Activated CD4-positive, alpha-beta T cell treated with anti-CD3 and anti-CD28 coated beads for 4 hours (primary cell): ENCODE data around the gene TUBGCP6.

Experiments used
- DNase-seq, 2 donors: peaks; one replicate each; pipeline ENCODE4 v3.0.0-alpha.2; 2020

Gene TUBGCP6

DNA sequence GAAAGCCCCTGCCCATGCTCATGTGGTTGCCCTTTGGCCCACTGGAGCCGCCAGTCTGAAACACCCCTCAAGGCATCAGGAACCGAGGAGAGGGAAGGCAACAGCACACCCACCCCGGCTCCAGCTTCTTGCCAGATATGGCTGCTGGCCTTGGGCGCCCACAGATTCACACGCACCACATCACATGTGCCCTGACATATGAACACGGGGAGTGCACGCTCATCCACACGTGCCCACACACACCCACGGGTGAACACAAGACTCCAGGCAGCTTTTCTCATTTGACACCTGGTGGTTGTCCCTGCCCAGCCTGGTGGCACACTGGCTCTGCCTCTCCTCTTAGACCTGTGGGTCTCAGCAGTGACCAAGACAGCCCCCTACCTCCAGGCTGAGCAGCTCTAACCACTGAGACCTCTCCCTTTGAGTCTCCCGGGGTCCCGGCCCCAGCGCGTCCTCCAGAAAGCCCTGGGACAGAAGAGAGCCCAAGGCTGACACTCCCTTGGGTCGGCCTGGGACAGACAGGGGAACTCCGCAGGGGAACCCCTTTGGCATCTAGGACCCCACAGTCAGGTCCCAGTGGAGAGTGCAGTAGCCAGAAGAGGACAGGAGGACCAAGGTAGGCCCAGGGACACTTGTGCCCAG is 19.4 kb upstream of the TUBGCP6 start:
- DNase-seq: no peak

DNA sequence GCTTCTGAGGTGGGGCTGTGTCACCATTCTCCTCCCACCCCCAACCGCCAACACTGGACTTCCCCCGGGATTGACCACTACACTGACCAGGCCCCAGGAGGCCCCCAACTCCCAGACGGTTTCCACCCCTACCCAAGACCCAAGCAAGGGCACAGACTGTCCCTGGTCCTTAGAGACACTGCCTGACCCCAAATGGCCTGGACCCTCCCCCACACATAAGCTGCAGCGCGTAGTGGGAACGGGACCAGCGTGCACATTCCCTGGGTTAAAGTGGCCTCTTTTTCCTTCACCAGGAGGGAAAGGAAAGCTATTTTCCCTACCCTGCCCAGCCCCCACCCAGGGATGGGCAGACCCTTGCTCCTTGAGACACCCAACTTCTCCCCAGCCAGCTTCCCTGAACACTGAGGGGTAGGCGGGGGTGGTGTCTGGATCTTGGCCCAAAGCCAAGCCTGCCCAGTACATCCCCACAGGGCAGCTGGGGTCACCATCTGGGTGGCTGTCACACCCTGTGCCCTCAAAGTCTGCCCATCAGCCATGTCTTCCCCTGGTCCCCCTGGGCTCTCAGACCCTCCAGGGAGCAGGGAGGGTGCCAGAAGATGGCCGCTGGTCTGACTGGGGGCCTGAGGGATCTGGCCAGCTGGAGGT is 18.3 kb upstream of the TUBGCP6 start:
- DNase-seq: no peak

DNA sequence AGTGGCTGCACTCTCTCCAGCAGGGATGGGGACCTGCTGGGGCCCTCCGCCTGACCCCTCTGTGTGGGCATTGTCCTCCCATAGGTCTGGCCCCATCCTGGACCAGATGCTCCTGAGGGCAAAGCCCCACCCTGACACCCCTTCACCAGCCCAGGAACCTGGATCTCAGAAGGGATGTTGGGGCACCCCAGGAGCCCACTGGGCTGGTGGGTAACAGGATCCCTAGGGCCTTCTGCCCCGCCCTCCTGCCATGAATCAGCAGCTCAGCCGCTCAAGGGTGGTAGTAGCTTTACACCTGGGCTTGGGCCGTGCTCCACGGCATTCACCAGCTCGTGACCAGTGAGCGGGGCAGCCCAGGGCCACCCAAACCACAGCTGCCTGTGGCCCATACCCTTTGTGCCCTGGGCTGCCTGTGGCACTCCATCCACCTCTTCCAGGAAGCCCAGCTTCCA is 17.7 kb upstream of the TUBGCP6 start:
- DNase-seq: no peak

DNA sequence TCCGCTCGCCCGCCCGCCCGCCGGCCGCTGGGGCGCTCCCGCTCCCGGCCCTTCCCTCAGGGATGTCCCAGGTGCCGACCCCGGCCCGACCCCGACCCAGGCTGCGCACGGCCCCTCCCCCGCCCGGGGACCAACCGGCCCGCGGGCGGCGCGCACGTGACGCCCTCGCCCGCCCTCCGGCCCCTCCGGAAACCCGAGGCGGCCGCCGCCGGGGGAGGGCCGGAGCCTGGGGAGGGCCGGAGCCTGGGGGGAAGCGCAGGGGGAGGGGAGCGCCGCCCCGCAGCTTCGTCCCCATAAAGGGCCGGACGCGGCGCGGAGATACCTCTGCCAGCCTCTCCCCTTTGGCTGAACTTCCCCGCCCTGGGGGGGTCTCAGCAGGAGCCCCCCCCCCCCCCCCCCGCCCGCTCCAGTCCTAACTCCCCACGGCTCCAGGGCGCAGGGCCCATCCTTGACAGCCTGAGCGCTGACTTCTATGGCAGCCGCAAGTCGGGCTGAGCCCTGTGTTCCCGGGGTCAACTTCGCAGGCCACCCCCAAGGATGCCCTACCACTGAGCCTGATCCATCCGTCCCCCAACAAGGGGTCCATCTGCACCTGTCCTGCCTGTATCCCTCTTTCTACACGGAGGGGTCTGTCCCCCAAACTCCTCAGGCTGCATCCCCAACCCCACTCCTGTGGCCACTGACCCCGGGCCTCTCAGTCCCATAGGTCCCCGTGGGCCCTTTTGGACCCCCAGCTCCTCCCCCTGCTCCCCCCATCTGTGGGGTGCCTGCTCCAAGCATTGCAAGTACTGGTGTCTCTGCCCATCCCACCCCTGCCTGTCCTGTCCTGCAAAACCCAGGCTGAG is 17.0 kb upstream of the TUBGCP6 start, which contains the start of gene MAPK12:
MAPK12 (minus strand) TSS at position 69 of the 845 bp plus-strand sequence. CDS start 174 bp downstream, outside the sequence.
- no peak for DNase-seq

DNA sequence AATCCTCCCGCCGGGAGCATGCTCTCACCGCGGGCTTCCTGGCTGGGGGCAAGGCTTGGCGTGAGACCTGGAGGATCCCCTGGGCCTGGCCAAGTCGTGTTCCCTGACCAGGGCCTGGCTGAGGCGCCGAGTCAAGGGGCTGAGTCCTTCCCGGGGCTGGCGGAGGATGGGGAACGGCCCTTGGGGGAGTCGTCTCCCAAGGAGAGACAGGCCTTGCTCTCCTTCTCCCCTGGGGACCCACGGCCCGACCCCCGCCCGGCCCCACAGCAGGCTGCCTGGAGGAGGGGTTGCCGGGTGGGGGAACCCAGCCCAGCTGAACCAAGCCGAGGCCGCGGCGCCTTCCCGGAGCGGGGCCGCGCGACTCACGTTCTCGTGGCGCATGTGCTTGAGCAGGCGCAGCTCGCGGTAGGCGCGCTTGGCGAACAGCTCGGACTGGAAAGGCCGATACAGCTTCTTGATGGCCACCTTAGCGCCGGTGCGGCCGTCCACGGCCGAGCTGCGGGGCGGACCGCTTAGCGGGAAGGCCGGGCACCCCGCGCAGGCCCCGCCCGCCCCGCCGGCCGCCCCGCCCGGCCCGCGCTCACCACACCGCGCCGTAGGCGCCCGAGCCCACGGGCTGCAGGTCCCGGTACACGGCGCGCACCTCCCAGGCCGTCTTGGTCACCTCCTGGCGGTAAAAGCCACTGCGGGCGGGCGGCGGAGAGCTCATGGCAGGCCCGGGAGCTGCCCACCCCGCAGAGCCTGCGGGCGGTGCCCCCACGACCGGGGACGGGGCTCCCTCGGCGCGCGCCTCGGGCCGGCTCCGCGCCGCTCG is 16.2 kb upstream of the TUBGCP6 start:
- DNase-seq: no peak

DNA sequence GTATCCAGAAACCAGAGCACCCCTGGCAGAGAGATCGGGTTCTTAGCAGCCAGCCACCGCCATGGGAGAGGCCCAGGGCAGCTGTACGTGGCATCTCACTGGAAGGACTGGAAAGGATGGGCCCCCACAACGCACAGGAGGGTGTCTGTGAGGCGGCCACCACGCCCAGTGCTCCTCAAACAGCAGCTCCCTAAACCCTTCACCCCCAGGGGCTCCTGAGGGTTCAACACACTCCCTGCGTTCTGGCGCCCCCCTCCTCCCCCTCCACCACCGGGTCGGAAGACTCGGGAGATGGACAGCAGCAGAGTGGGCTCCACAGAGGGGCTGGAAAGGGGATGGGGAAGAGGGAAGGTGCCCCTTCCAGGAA is 15.6 kb upstream of the TUBGCP6 start:
- DNase-seq: no peak

DNA sequence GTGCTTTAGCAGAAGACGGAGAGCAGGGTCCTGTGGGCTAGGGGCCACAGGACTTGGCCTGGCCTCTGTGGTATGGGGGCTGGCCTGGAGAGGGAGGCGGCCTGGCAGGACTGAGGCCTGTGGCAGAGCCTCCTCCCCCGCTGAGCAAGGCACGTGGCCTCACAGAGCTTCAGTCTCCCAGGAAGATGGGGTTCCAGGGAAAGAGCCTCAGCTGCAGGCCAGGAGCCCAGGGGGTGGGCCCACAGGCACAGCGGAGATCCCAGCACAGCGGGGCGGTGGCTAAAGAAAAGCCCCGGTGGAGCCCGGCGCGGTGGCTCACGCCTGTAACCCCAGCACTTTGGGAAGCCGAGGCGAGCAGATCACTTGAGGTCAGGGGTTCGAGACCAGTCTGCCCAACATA is 14.5 kb upstream of the TUBGCP6 start:
- no peak for DNase-seq

DNA sequence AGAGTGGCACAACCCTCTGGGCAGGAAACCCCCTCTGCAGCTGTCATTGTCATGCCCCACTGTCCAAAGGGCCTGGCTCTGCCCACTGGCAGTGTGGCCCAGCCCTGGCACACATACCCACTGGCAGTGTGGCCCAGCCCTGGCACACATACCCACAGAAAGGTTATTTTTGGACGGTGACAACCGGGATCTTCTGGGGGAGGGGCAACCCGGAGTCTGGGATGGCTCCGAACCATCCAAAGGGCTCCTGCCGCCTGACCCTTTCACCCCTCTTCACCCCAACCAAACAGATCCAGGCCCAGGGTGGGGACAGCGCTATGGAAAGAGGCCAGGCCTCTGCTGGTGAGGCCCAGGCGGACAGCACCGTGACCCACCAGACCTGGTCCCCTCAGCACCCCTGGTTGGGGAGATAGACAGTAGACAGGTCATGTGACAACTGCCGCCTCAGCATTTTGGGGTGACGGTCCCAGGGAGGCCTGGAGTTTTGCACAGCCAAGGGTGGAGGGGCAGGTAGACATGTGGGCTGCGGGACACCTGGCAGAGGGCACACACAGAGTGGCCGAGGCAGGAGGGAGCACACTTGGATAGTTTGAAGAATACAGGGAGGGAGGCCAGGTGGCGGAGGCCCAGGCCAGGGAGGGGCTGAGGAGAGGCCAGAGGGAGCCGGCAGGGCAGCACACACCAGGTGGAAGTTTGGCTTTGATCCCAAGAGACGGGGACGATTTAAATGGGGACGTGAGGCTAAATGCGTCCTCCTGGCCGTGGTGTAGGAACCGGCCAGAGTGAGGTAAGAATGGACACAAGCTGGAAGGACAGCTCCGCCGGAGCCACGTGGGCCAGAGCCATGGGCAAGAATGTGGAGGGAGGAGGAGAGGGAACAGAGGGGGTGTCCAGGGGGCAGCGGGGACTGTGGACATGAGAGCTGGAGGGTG is 13.8 kb upstream of the TUBGCP6 start:
- no peak for DNase-seq

DNA sequence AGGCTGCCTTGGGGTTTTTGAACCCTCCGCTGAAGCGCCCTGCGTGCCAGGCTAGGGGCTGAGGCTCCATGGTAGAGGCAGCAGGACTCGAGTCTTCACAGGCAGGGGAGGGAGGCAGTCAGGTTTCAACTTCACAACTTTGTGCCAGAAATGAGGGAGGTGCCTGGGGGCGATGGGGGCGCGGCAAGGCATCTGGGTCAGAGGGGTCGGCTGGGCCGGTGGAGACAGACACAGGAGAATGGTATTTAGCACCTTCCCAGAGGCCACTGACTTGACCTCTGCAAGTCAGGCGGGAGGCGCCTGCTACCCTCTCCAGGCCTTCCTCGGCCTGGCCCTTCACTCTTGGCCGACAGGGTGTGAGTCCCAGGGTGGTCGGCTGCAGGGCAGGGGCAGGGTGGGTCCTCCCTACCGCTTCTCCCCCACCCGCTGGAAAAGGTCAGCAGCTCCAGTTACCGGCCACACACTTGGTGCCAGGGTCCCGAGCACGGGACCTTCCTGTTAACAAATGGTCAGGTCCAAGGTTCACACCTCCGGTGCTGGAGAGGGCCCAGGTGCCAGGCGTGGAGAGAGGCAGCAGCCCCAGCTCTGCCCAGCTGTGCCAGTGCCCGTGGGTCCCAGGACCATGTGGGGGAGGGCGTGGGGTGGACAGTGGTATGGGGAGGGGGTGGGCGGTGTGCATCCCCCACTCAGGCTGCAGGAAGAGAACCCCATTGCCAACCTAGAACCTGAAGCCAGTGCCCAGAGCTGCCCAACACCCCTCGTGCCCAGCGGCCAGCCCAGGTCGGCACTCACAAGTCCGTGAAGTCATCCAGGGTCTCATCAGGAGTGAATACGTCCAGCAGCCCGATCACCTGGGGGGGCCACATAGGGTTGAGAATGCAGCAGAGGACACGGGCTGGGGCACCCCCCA is 12.9 kb upstream of the TUBGCP6 start:
- no peak for DNase-seq

DNA sequence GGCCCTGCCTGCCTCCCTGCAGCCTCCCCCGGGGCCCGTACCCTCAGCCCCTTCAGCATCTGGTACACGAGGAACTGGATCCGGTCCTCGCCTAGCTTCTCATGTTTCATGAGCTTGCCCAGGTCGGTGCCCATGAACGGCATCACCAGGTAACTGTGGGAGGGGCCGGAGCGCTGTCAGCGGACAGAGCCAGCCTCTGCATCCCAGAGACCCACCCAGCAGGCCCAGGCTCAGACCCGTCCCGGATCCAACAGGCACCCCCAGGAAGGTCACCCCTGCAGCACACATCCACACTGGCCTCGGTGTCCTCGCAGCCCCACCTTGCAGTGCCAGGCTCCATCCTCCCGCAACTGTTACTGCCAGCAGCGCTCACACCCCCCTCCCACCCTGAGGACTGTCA is 12.2 kb upstream of the TUBGCP6 start:
- no peak for DNase-seq

DNA sequence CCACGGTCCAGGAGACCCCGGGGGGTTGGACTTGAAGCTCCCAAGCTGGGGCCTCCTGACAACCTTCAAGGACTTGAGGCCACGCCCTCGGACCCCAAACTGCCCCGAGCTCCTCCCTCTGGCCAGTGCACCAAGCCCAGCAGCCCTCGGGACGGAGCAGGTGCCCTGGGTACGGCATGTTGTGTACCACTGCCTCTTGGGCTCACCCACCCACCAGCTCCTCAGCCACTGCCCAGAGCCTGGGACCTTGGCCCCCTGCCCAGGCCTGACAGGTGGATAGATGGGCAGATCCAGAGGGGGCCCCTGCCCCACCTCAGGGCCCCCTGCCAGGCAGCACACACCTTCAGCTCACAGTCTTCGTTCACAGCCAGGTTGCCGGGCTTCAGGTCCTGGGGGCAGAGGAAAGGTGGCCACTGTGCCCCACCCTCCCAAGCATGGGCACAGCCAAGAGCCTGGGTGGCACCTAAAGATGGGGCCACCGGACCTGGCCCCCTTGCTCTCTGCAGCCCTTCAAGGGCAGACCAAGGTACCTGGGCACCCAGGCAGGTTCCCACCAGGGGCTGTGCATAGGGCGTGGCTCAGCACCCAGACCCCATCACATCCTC is 11.5 kb upstream of the TUBGCP6 start:
- DNase-seq: no peak

DNA sequence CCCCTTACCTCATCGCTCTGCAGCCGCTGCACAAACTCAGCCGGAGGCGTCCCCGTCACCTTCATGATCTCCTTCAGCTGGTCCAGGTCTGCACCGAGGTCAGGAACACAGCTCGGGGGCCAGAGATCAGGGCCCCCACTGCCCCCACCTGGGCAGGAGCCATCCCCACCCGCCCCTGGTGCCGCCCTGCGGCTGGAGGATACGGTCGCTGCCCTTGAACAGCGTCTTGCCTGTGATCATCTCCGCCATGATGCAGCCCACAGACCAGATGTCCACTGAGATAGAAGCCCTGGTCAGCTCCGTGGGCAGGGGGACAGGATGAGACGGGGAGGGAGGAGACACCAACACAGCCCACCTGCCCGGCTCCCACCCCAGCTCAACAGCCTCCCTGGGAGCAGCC is 10.8 kb upstream of the TUBGCP6 start:
- DNase-seq: no peak

DNA sequence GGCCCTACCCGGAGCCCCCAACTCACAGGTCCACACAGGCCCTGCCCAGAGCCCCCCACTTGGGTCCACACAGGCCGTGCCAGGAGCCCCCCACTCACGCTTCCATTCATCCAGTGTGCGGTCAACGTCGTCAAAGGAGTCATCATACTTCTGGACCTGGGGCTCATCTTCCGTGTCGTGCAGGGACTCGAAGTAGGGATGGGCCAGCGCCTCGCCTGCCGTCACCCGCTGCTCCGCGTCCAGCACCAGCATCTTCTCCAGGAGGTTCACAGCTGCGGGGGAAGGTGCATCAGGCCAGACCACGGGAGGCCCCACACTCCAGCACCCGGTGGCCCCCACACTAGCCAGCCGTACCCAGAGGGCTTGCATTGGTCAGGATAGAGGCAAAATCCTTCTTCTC is 10.3 kb upstream of the TUBGCP6 start:
- DNase-seq: no peak

DNA sequence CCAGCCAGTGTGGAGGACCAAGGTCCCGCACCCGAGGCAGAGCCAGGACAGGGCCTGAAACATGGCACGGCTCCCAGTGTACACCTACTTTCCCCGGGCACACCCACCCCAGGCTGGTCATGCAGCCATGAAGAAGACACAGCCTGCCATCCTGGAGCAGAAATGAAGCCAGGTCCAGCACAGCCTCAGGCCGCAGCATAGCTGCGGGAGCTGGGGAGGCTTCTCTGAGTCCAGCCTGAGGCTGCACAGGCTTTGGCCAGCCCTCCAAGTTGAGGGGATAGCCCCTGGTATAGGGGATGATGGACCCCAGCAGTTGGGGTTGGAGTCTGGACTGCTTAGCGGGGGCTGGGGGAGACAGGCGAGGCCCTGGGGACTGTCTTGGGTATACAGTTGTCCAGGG is 9.1 kb upstream of the TUBGCP6 start:
- DNase-seq: no peak

DNA sequence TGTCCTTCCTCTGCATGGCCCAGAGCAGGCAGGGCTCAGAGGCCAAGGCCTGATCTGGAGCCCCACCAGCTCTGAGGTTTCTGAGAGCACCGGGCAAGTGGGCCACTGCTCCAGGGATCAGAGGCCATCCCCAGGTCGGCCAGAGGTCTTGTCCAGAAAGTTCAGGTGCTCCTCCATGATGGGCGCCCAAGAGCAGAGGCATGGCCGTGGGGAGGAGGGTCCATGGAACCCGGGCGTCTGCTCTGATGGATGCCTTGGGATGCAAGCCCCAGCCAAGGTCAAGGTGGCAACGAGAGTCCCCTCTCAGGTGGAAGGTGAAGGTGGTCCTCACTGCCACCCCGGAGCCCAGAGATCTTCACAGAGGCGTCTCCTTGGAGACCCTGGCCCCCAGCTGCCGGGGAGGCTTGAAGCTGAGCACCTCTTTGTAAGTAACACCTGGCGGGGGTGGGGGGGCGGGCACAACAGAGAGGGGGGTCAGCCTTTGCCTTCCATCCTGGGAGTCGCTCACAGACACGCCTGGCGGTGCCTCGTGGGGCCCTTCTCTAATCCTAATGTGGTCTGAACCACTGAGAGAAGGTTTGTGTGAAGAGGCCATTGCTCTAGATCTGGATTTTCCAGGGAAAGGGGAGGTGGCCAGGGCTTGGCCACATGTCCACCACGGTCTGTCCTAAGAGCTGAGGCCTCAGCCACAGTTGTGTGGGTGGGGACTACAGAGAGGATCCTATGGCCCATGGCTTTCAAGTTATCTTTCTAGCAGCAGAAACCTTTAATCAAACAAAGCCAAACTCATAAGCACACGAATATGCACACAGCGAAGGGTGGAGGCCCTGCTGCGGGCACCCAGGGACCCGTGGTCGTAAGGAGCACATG is 8.5 kb upstream of the TUBGCP6 start:
- DNase-seq: no peak

DNA sequence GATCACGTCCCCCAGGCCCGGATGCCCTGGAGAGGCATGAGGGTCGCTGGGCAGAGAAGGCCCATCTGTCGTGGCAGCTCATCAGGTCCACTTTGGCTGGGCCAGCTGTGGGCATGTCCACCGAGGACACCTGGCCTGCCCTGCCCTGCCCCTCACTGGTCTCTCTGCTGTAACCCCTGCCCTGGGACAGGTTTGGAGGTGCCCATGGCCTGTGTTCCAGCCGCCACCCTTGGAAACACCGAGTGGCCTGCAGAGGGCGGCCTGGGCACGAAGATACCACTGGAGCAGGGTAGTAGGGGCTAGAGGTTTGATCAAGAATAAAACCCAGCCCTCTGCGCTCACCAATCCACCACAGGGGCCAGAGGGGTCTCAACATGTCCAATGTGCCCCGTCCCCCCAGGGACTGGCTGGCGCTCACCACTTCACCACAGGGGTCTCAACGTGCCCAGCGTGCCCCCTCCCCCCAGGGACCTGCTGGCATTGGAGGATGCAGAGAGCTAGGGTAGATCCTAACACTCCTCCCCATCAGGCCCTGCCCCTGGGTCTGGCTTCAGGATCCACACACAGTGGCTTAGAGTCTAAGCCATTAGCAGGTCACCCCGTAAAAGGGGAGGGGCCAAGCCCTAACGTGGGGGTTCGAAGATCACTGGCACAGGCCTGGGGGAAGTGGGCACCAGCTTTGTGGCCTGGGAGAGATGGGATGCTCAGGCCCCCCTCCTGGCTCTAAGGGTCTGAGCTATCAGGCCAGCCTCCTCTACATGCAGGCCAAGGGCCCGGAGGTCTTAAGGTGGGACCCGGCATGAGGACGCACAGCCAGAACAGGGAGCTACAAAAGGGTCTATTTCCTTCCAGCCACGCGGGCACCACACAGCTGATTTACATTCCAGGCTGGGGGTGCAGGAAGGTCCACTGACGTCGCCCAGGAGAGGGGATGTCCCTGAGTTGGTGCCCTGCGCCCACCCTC is 7.5 kb upstream of the TUBGCP6 start:
- peak; percentile 72 to 73 for DNase-seq

DNA sequence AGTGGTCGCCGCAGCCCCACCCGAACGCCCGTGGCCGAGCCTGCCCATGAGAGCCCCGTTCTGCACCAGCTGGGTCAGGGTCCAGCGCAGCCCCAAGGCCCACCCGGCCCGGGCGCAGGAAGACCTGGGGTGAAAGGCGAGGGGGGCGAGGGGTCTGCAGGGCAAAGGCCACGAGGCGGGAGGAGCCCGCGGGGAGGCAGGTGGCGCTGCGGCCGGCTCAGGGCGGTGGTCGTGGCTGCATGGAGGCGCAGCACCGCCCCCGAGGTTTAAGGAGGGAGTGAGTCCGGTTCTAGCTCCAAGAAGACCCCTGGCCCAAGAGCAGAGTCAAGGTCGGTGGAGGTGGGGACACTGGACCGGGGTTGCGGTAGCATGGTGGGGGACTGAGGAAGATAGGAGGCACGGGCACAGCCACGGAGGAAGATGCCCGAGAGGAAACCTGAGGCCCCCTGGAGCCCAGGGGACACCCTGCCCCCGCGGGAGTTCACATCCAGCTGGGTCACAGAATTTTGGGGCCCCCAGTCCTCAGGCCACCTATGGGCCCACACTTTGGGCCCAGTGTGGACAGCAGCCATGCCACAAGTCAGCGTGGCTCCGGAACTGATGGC is 6.8 kb upstream of the TUBGCP6 start:
- DNase-seq: no peak
